ENCODE measurements around the gene NIPAL1. TPM values are rescaled to one million over a fixed set of nuclear protein-coding genes. Genes with fewer than 3 reads are reported as not detected.

NIPAL1 gene
- total RNA-seq, 4 donors from 2014 or later = 0.22 to 2.0 (median 0.33) TPM; not detected in 1

GRCh38 chr4:48078425-48078824 lies 61.9 kb downstream of the NIPAL1 start:
- no peak for TF ChIP-seq CTCF (IDR thresholded peaks at IDR 0.05; ENCODE audit: low read depth)

DNA sequence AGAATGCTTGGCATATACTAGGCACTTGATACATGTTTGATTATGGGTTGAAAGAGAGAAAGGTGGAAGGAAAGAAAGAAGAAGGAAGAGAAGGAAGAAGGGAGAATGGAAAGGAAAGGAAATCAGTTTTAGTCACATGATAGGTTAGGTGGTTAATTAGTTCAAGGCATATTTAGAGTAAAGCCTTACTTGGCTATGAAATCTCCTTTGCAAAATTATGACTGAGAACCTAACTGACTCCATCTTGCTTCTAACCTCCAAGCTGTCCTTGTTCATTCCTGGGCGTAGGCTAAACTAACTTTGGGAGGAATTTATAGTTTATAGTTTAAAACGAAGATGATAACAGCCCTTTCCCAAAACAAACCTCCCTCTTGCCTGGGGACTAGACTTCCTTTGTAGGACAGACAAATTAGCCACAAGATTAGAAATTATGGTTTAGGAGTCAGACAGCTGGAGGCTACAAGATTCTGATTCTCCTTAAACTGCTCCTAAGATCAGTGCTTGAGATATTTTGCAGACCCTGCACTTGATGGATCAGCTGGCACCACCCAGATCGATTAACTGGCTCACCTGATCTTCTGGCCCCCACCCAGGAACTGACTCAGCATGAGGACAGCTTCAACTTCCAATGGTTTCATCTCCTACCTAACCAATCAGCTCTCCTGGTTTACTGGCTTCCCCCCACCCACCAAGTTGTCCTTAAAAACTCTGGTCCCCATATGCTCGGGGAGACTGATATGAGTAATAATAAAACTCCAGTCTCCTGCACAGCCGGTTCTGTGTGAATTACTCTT lies 62.5 kb downstream of the NIPAL1 start:
- TF ChIP-seq CTCF (IDR thresholded peaks at IDR 0.05; ENCODE audit: low read depth) = no peak

GRCh38 chr4:48079972-48080391 lies 63.4 kb downstream of the NIPAL1 start:
- no peak for TF ChIP-seq CTCF (IDR thresholded peaks at IDR 0.05; ENCODE audit: low read depth)

DNA sequence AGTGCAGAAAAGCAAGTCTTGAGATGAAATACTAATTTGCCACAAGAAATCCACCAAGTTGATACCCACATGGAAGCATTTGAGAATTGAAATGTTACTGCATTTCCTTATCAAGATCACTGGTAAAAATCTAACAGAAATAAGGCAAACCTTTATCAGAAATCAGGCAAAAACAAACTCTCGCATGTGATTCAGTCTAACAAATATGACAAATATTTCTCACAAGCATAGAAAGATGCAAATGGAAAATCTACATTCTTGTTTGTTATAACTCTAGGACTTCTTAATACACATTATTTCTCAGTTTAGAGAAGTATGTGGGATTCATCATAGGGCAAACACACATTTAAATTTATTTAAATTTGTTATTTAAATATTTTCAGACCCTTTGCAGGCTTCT lies 64.6 kb downstream of the NIPAL1 start:
- TF ChIP-seq CTCF (IDR thresholded peaks at IDR 0.05; ENCODE audit: low read depth) = no peak

DNA sequence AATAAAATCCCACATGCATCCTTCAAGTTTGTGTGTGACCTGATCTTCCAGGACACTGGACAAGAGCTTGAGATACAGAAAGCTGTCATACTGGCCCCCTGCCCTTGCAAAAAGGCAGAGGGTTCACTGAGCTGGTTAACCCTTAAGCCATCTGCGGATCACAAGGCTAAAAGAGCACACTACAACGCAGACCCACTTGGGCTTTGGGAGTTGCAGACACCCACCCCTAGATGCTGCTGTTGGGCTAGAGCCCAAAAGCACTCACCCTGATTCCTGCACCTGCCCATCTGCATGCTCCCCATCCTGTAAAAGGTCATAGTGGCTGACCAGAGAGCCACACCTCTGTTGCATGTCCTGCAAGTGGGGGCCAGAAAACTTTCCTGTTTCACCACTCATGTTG lies 66.4 kb downstream of the NIPAL1 start:
- TF ChIP-seq CTCF (IDR thresholded peaks at IDR 0.05; ENCODE audit: low read depth) = no peak

DNA sequence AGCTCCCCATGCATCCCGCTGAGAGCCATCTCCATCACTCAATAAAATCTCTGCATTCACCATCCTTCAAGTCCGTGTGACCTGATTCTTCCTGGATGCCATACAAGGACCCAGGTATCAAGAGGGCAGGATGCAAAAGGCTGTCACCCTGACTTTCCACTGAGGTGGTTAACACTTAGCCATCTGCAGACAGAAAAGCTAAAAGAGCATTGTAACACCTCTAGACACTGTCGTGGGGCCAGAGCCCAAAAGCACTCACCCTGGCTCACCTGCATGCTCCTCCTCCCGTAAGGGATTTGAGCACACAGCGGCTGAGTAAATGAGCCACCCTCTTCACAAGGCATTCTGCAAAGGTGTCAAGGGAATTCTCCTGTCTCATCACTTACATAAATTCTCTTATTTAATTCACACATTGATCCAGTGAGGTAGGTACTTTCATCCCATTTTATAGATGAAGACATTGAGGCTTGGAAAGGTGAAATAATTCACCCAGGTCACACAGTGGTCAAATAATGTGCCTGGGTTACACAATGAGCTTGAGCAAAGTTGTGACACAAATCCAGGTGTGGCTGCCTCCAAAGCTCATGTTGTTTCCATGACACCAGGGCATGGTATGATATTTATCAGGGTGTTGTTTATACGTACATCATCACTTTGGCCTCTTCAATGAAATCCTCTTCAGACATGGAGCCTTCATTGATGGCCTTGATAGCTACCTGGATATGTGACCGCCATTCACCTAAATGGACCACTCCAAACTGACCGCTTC lies 69.4 kb downstream of the NIPAL1 start:
- no peak for TF ChIP-seq CTCF (IDR thresholded peaks at IDR 0.05; ENCODE audit: low read depth)

Other genes starting within 250 kb of the NIPAL1 start
- 1 to 10 TPM in 2 of 4 donors, under 1 TPM in 1, not detected in 1; 0.49 to 5.3 (median 4.4) TPM for gene CORIN, start 178.7 kb upstream of the NIPAL1 start, total RNA-seq
- gene NFXL1, start 102.2 kb upstream of the NIPAL1 start, total RNA-seq = 10 to 100 TPM; 10.4 to 17.7 (median 12.0) TPM
- 1 to 10 TPM in 2 of 4 donors, under 1 TPM in 2; 0.16 to 7.0 (median 2.8) TPM for gene CNGA1, start 91 bp upstream of the NIPAL1 start, total RNA-seq
- 1 to 10 TPM; 1.5 to 9.9 (median 3.2) TPM for gene TXK, start 117.5 kb downstream of the NIPAL1 start, total RNA-seq

Data from subcutaneous adipose tissue (tissue), 4 donors.